22Rv1 (cell line): ENCODE measurements around the gene C1QTNF1.

ENCODE experiments used
- ZFX ChIP-seq: fragments of 450-650 bp; IDR thresholded peaks from 2 replicates; pipeline ENCODE4 v1.6.1; 2017; ENCODE audit warnings: antibody characterized with exemption, borderline replicate concordance
- TF ChIP-seq, protein P1 (sequence below): fragments of 450-650 bp; IDR thresholded peaks from 2 replicates; pipeline ENCODE4 v1.5.1; 2017; ENCODE audit warnings: mild to moderate bottlenecking

DNA sequence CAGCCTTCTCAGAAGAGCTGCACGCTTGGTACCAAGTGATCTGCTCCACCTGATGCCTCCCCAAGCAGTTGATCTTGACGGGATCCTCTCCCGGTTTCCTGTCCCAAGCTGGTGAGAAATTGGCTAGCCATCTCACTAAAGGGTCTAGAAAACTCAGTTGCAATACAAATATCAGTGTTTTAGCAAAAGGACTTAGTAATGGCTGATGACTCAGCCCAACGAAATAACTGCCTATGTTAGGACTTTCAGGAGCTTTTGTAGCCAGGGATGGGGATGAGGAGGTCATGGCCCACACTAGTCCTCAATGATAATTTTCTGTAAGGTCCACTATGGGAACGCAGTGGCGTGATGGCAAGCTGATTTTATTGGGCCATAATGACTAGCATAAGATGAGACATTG, 27.3 kb downstream of the C1QTNF1 start:
- TF ChIP-seq, protein P1, sequence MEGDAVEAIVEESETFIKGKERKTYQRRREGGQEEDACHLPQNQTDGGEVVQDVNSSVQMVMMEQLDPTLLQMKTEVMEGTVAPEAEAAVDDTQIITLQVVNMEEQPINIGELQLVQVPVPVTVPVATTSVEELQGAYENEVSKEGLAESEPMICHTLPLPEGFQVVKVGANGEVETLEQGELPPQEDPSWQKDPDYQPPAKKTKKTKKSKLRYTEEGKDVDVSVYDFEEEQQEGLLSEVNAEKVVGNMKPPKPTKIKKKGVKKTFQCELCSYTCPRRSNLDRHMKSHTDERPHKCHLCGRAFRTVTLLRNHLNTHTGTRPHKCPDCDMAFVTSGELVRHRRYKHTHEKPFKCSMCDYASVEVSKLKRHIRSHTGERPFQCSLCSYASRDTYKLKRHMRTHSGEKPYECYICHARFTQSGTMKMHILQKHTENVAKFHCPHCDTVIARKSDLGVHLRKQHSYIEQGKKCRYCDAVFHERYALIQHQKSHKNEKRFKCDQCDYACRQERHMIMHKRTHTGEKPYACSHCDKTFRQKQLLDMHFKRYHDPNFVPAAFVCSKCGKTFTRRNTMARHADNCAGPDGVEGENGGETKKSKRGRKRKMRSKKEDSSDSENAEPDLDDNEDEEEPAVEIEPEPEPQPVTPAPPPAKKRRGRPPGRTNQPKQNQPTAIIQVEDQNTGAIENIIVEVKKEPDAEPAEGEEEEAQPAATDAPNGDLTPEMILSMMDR = no peak
- no peak for TF ChIP-seq ZFX
